ENCODE measurements around the gene SERPINB3. TPM values are rescaled to one million over a fixed set of nuclear protein-coding genes. Genes with fewer than 3 reads are reported as not detected.

Gene SERPINB3
- total and polyA plus RNA-seq, 2 donors (not counting 1 experiment from before 2014, with no cell fraction given): not detected

- peaks cover 0 to 4% (median 0%) of the 10 kb centered on the region in 3 donors for H3K9me3 ChIP-seq (ENCODE audit: control extremely low read depth in 1 of 3, control insufficient read depth in 2 of 3, insufficient read depth in 1 of 3, low read length in 2 of 3)
- Mint-ChIP-seq H3K27me3 (peaks cover 11% of the 10 kb centered on the region), H3K4me1 (no peaks in the 10 kb centered on the region), H3K27ac (no peak overlapping the region), H3K4me3 (no peak overlapping the region), H3K9me3 (ENCODE audit: insufficient read depth) (peaks cover 6% of the 10 kb centered on the region)
- POLR2A ChIA-PET: no interaction called here
- CTCF ChIA-PET: no interaction called here
- intact Hi-C loops (cut with micrococcal nuclease): no loop called here
- no peaks in the 10 kb centered on the region for H3K36me3 ChIP-seq (replicated peaks in 1 of 2; ENCODE audit: control extremely low read depth in 1 of 2, control insufficient read depth in 1 of 2, extremely low read depth in 1 of 2, insufficient read depth in 2 of 2, low read length in 1 of 2)
- H3K4me2 ChIP-seq (replicated peaks; ENCODE audit: low read depth, low read length, poor library complexity, severe bottlenecking): no peak overlapping the region
- no peak overlapping the region for H3K9ac ChIP-seq (ENCODE audit: low read length)
- H2AFZ ChIP-seq (ENCODE audit: insufficient read depth, low read depth, low read length, poor library complexity, severe bottlenecking): no peak overlapping the region
- H4K20me1 ChIP-seq (ENCODE audit: control insufficient read depth, insufficient read depth, low read length, poor library complexity, severe bottlenecking): no peaks in the 10 kb centered on the region
- no peak overlapping the region for H3K4me3 ChIP-seq (ENCODE audit: control extremely low read depth in 1 of 5, extremely low read depth in 1 of 5, insufficient read depth in 1 of 5, low read depth in 2 of 5, low read length in 4 of 5)
- no peak for DNase-seq
- no peak for ATAC-seq (ENCODE audit: low read depth)
- H3K27ac ChIP-seq (ENCODE audit: low read length in 2 of 2): no peak overlapping the region
- TF ChIP-seq EZH2 (IDR thresholded peaks at IDR 0.05; ENCODE audit: borderline replicate concordance, insufficient read depth, low read depth, low read length, poor library complexity, severe bottlenecking): no peak
- no peak for TF ChIP-seq CTCF (IDR thresholded peaks at IDR 0.05)
- WGBS (ENCODE audit: insufficient coverage): no CpG with 5 or more reads among the region's 3 CpGs
- H3K79me2 ChIP-seq (ENCODE audit: control insufficient read depth, insufficient read depth, low read length): no peaks in the 10 kb centered on the region
- no peaks in the 10 kb centered on the region for H3K27me3 ChIP-seq (replicated peaks in 1 of 4; ENCODE audit: control extremely low read depth in 1 of 4, control insufficient read depth in 3 of 4, insufficient read depth in 4 of 4, low read length in 3 of 4)
- H3K4me1 ChIP-seq (ENCODE audit: control insufficient read depth in 2 of 2, insufficient read depth in 2 of 2, low read length in 2 of 2): no peaks in the 10 kb centered on the region
Observed at GRCh38 chr18:63617049-63617914, 44.4 kb downstream of the SERPINB3 start.

- H3K9me3 ChIP-seq (ENCODE audit: control extremely low read depth in 1 of 3, control insufficient read depth in 2 of 3, insufficient read depth in 1 of 3, low read length in 2 of 3): no peaks in the 10 kb centered on the region
- no peaks in the 10 kb centered on the region for H3K4me1 ChIP-seq (ENCODE audit: control insufficient read depth in 2 of 2, insufficient read depth in 2 of 2, low read length in 2 of 2)
- no peak overlapping the region for H3K27ac ChIP-seq (ENCODE audit: low read length in 2 of 2)
- Mint-ChIP-seq H3K27me3 (peaks cover 15% of the 10 kb centered on the region), H3K9me3 (ENCODE audit: insufficient read depth) (no peaks in the 10 kb centered on the region), H3K4me1 (no peaks in the 10 kb centered on the region), H3K4me3 (no peak overlapping the region), H3K27ac (no peak overlapping the region)
- H3K9ac ChIP-seq (ENCODE audit: low read length): no peak overlapping the region
- no peak overlapping the region for H3K4me3 ChIP-seq (ENCODE audit: control extremely low read depth in 1 of 5, extremely low read depth in 1 of 5, insufficient read depth in 1 of 5, low read depth in 2 of 5, low read length in 4 of 5)
- TF ChIP-seq EZH2 (IDR thresholded peaks at IDR 0.05; ENCODE audit: borderline replicate concordance, insufficient read depth, low read depth, low read length, poor library complexity, severe bottlenecking) (no peak), CTCF (IDR thresholded peaks at IDR 0.05) (no peak)
- ATAC-seq (ENCODE audit: low read depth) (no peak), DNase-seq (no peak)
- intact Hi-C loops (cut with micrococcal nuclease): no loop called here
- no peaks in the 10 kb centered on the region for H3K36me3 ChIP-seq (replicated peaks in 1 of 2; ENCODE audit: control extremely low read depth in 1 of 2, control insufficient read depth in 1 of 2, extremely low read depth in 1 of 2, insufficient read depth in 2 of 2, low read length in 1 of 2)
- no peaks in the 10 kb centered on the region for H4K20me1 ChIP-seq (ENCODE audit: control insufficient read depth, insufficient read depth, low read length, poor library complexity, severe bottlenecking)
- no peaks in the 10 kb centered on the region for H3K79me2 ChIP-seq (ENCODE audit: control insufficient read depth, insufficient read depth, low read length)
- H3K4me2 ChIP-seq (replicated peaks; ENCODE audit: low read depth, low read length, poor library complexity, severe bottlenecking): no peak overlapping the region
- no peak overlapping the region for H2AFZ ChIP-seq (ENCODE audit: insufficient read depth, low read depth, low read length, poor library complexity, severe bottlenecking)
- WGBS (ENCODE audit: insufficient coverage): 87% methylated on average over 4 of the region's 4 CpGs
- peaks cover 0 to 3% (median 0%) of the 10 kb centered on the region in 4 experiments for H3K27me3 ChIP-seq (replicated peaks in 1 of 4; ENCODE audit: control extremely low read depth in 1 of 4, control insufficient read depth in 3 of 4, insufficient read depth in 4 of 4, low read length in 3 of 4)
- CTCF ChIA-PET: no interaction called here
- POLR2A ChIA-PET: no interaction called here
Observed at GRCh38 chr18:63613420-63613819, 48.3 kb downstream of the SERPINB3 start.

Measured in B cell (primary cell).